COLO668 (cell line): ENCODE results near the gene EPHB1.
A peak's percentile ranks its signal among the peaks of the same experiment; 100 is the strongest.
"Not testable (repeated sequence)": the region's sequence is repeated elsewhere in the genome, so short reads cannot be mapped to it uniquely, and the experiment has no call there.

Source experiments
- DNase-seq: peaks from one replicate; lab custom pipeline; 2025; ENCODE audit not compliant: unreplicated experiment; lab: John Stamatoyannopoulos, UW

Gene EPHB1

DNA sequence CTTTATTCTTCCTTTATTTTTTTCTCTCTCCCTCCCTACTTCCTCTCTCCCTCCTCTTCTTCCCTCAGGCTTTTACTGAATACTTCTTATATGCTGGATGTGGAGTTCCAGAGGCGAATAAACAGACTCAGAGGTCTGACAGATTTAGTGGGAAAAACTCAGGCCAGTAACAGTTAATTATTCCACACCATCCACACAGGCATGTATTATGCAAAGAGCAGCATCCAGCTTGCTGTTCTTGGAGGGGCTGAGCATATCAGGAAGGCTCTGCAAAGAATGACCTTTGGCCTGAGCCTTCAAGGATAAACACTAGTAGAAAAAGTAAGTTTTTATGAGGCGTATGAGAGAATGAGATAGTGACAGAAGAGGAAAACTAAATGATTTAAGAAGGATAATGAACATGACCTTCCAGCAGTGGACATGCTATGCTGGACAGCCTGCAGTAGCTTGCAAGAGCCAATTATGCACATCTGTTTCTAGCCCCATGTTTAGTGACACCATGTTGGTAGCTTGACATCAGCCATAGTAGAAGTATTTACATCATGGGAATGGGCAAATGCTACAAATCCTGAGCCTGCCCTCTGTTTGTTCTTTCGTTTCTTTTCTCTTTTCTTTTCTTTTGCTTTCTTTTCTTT, 387.4 kb downstream of the EPHB1 start:
- DNase-seq: no peak

DNA sequence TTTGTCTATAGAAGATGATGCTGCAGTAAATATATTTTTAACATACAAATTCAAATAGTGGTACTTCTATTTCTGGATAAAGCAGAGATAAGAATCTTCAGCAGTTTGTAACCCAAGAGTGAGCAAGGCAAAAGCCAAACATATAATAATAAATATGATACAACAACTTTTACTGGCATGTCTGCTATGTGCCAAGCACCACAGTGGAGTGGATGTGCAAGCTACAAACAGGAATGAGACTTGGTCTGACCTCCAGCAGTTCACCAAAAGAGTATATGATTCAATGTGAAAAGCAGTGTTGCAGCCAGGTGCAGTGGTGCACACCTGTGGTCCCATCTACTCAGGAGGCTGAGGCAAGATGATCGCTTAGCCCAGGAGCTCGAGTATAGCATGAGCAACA, 395.6 kb downstream of the EPHB1 start:
- DNase-seq: no peak

DNA sequence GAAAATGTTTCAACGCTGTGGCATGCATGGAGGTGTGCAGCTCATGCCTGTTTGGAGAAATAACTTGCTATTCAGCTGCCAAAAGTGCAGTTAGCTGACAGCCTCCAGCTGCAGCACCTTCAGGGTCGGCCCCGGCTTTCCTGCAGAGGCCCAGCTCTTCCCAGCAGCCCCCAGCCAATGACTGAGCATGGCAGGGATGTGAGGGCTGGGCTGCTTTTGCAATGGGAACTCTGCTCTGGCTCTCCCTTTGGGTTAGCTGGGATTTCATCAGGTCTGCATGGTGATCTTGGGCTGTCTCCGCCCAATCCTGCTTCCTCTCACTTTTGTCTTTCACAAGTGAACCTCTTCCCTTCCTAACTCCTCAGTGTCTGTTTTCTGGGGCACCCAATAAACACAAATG, 396.6 kb downstream of the EPHB1 start:
- no peak for DNase-seq

DNA sequence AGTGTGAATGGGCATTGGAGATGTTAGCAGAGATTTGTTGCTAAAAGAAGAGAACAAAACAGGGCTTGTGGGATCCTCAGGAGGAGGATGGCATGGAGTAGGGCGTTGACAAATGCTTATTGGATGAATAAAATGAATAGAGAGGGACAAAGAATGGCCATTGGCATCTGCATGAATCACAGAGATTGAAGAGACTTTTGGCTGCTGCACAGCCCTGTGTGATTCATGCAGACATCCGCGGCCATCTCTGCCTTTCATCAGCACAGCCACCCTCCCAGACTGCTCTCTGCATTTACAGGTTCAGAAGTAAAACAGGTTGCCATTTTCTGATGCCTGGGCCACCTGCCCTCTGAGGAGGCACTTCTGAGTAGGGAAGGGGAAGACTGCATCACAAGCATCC, 397.9 kb downstream of the EPHB1 start:
- no peak for DNase-seq

DNA sequence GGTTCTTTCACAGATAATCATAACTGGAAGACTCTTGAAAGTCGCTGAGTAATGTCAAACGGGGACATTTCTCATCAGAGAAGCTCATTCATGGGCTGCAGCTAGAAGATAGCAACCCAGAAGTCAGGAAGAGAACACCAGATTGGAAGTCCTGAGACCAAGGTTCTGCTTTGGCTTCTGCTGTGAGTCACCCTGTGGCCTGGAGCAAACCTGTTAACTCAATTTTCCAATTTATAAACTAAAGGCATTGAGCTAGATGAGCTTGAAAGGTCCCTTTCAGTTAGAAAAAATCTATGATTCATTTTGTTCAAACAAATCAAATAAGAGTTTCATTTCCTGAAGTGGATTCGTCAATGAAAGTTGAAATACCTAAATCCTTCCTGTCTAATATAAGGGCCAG, 402.2 kb downstream of the EPHB1 start:
- DNase-seq: no peak

DNA sequence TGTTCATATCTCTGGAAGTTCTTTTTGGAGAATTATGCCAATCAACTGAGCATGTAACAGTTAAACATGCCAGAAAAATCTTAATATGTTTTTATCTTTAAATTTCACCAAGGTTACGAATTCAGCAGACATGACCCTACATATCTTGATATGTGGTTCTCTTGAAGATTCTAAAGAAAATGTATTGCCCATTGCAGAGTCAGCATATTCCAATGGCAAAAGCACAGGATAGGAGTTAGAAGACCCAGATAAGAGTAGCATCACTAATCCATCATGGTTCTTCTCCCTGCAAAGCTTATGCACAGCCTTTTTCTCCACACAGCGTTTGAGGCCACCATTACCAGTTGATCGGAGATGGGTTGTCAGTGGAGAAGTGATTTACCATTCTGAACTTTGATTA, 402.8 kb downstream of the EPHB1 start:
- no peak for DNase-seq

DNA sequence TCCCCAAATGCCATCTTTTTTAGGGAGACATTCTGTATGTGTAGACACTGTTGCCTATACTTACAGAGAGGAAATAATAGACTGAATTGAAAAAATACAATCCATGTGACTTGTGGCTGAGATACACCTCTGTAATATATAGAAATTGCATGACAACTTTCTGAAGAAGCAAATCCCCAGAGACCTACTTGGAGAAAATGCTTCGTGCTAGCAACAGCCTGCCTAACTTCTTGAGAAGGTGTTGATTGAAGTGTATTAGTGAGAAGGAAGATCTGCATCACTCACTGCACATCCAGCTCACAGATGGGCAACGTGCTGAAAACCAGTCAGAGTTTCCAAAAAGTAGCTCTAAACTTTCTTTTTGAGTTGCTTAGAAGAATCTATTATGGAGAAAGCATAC, 404.1 kb downstream of the EPHB1 start:
- no peak for DNase-seq

DNA sequence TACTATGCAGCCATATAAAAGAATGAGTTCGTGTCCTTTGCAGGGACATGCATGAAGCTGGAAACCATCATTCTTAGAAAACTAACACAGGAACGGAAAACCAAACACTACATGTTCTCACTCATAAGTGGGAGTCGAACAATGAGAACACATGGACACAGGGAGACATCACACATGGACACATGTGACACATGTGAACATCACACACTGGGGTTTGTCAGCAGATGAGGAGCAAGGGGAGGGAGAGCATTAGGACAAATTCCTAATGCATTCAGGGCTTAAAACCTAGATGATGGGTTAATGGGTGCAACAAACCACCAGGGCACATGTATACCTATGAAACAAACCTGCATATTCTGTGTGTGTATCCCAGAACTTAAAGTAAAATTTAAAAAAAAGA, 408.0 kb downstream of the EPHB1 start:
- DNase-seq: no peak

DNA sequence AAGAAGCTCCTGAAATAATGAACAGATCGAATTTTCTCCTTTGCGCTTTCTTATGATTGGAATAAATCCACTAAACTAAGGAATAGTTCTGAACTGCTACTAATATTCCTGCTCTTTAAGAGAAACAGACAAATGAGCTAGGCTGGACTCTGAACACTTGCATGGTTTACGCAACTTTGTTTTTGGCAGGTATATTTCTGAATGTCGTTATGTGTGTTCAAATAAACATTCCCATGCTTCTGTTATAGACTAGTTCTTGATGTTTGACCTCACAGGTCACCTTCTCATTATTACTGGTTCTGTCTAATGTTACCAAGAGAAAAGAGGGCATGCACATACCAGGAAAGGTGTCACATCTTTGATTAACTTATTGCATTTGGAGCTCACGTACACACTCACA, 418.2 kb downstream of the EPHB1 start:
- DNase-seq: no peak

DNA sequence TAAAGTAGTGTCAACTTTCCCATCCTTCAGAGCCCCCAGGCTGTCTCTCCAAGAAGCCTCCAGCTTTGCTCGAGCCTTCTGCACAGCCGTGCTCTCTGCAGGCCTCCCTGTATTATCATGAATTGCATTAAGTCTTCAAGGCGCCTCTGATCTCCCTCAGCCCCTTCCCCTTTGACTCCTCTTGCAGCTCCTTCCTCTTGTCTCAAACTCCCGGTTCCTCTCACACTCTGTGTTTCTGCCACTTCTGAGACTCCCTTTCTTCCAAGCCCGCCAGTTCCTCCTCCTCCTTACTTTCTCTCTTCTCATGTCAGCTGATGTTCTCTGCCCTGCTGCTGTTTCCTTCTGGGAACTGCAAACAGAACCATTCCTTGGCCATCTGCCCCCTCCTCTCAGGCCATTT, 418.8 kb downstream of the EPHB1 start:
- DNase-seq: no peak

DNA sequence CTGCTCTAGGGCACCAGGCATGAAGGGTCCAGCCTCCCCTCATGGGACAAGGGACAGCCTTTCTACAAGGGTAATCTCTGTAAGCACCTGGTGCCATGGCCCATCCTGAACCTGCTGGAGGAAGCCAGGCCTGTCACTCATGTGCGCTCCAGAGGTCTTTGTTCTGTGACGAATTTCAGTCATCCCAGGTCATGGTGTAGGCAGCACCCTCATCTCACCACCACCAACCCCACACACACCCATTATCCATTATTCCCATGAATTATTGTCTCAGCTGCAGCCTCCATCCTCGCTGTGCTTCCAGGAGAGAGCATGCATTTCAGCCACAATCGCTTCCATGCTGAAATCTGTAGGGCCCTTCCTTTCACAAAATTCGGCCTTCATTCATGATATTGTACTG, 419.3 kb downstream of the EPHB1 start:
- no peak for DNase-seq

DNA sequence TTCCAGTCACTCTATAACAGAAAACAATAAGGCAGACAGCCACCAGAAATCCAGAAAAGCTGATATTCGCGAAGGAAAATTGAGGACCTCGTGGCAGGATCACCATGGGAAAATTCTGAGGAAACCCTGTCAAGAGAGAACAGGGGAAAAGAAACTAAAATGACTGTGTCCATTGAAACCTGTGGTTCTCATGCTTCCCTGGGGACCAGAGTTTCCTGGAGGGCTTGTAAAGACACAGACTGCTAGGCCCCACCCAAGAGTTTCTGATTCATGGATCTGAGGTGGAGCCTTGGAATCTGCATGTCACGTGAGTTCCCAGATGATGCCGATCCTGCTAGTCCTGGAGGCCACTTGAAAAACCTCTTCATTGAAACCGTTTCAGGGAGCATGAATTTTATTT, 420.5 kb downstream of the EPHB1 start:
- DNase-seq: no peak

DNA sequence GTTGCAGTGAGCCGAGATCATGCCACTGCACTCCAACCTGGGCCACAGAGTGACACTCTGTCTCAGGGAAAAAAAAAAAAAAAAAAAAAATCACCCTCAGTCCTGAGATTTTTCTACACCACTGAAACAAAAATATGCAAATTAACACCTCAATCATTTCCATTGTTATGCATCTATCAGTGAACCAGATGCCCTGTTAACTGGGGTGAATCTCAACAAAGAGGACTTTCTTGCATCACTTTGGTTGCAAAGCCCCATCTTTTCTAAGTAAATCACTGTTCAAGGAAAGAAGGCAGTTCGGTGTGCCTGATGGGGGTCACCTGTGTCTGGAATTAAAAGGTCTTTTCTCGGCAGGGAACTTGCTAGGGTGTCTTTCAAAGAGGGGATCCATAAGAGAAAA, 421.6 kb downstream of the EPHB1 start:
- DNase-seq: no peak

DNA sequence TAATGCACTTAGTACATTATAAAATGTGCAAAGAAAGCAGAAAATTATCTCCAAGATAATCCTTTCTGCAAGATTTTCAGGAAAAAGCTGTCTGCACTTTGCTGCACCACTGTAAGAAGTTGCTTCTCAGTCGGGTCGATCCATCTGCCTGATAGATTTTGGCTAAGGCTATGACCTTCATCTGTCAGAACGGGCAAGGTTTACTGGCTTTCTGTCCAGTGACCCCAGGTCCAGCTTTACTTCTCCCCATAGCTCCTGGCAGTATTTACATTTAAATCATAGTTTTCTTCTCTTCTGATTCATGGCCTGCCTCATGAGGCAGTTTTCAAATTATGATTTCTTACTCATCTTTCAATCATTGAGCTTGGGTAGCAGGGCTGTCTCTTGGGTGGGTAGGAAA, 422.7 kb downstream of the EPHB1 start:
- DNase-seq: no peak

DNA sequence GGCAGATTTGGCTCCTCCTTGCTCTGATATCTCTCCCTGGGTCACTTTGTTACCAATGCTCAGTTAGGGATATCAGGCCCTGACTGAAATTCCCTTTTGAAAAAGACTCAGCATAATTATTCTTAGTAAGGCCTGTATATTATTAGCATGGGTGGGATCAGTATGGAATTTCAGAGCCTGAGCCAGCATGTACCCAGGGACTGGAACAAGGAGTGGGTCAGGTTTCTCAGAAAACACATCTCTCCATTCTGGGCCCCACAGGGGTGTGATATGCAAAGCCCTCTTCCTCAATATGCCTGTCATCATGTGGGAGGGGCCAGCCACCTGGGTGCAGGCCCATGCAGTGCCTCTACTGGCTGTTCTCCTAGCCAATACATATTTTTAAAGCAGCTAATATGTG, 423.2 kb downstream of the EPHB1 start:
- no peak for DNase-seq

DNA sequence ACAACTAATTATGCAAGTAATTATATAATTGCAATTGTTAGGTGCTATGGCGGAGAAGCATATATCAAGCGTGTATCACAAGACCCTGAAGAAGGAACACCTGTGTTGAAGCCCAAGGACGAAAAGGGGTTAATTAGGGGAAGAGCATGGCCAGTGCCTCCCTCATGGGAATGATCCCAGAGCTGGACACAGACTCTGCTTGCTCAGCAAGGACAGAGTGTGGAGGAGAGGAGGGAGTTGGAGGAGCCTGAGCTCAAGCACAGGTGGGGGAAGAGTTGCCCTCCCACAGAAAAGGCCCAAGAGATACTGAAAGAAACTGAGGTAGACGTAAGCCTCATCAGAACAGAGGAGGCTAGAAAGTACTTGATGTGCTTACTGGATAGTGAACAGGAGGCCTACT, 423.7 kb downstream of the EPHB1 start:
- DNase-seq: no peak

DNA sequence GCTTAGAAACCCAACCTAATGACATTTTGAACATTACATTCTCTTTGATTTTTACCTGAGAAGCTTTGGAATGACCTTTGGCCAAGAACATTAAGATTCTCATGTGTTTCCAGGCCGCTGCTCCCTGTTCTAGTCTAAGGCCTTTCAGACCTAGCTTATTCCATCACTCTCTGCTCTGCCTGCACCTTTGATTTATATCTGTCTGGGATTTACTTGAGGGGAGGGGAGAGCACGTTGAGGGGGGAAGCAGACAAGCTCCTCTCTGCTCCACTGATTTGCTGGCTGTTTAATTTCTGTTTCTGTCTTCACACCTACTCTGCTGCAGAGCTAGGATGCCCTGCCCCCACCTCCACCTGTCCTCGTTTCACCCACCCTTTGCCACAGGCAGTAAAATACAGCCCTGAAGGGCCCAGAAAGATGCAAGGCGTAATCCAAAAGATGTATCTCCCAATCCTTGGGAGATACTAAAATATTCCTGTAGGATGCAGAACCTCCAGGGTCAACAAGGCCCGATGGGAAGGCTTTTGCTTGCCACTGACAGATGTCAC, 429.8 kb downstream of the EPHB1 start:
- no peak for DNase-seq

DNA sequence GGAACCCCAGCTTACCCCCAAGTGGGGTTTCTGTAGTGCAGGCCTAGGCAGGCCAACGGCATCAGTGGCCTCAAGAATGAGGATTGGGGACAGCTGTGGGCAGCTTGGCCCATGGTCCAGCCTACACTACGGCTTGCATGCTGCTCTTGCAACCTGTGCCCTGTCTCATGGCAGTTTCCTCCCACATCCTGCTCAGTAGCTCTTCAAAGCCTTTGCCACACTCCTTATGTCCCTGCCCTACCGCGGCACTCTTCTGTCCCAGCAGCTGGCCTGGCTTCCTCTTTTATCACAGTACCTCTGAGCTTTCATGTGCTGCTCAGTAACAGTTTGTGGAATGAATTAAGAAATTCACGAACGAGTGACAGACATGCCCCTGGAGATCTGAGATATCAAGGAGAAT, 431.0 kb downstream of the EPHB1 start:
- no peak for DNase-seq

DNA sequence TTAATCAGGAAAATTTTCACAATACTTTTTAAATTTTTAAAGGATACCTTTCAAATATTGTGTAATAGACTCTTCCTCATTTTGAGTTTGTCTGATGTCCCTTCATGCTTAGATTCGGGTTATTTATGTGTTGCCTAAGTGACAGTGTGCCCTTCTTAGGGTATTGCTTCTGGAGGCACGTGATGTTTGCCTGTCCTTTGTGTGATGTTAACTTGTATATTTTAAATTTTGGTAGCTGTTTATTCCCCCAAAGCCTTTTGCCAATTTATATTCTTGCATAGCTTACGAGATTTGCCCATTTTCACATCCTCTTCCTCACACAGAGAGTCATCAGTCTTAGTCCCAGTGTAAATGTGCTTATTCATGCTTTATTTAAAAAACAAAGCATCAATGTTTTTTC, 433.1 kb downstream of the EPHB1 start:
- no peak for DNase-seq

DNA sequence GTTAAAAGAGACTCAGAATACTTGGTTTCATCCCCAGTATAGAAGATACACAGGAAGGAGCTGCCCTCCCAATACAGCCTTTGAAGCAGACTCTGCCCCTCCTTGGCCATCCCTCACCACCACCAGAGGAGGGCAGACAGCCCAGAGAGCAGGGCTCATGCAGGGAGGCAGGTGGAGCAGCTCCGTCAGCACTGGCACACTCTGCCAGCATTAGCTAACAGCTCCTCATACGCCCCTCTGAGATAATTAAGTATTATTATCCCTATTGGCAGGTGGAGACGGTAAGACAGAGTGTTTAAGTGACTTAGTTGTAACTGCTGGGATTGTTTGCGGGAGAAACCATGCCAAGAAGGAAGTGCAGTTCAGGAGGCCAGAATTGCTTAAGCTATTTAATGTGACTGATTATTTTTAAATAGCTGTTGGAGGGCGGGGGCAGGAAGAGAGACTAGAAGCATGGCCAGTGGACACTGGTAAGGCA, 434.0 kb downstream of the EPHB1 start:
- DNase-seq: peak; percentile 4

DNA sequence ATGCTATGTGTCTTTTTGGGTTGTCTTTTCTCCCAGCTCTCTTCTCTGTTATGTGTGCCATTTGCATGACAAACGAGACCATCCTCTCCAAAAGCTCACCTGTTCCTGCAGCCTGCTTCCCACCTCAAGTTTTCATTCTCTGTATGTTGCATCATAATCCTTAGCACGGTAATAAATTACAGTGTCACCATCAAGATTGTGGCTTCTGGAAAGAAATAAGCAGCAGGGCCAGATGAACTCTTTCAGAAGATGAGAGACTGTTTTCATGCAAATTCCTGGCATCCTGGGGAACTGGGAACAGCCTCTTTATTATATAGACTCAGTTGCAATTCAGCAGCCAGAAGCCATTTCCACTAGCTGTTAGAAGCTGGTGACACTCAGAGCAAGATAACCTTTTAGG, 436.7 kb downstream of the EPHB1 start:
- DNase-seq: no peak

DNA sequence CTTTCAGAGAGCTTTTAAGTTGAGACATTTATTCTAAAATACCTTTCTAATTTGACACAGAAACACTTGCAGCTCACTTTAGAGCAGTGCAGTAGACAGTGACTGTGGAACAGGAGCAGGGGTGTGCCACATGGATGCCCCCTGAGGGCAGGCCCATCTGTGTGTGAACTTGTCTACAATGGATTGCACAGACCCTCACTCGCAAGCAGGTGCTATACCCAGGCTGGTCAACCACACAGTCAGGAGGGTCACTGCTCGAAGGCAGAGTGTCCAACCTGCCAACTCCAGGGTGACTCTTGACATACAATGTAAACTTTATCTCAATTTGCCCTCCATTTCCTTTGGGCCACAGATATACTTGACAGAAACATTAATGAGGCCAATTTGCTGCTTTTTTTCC, 437.2 kb downstream of the EPHB1 start:
- no peak for DNase-seq

DNA sequence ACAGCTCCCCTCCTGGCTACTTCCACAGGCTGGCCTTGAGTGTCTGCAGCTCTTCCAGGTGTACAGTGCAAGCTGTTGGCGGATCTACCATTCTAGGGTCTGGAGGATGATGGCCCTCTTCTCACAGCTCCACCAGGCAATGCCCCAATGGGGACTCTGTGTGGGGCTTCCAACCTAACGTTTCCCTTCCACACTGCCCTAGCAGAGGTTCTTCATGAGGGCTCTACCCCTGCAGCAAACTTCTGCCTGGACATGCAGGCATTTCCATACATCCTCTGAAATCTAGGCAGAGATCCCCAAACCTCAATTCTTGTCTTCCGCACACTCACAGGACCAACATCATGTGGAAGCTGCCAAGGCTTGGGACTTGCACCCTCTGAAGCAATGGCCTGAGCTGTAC, 438.4 kb downstream of the EPHB1 start:
- not testable (repeated sequence) for DNase-seq
